GM12864 (cell line): ENCODE data around the gene DPYSL4.

Experiments
- DNase-seq: peaks from one replicate; pipeline ENCODE4 v3.0.0-alpha.2; 2011; ENCODE audit warnings: low read depth
- H3K4me3 ChIP-seq: 2 replicates; pipeline ENCODE4 v1.5.1; 2011; ENCODE audit warnings: mild to moderate bottlenecking, low read depth, low read length, control low read depth
- TF ChIP-seq, protein P1 (sequence below): IDR thresholded peaks from 2 replicates; pipeline ENCODE4 v1.5.1; 2011; ENCODE audit warnings: low read depth, mild to moderate bottlenecking, moderate library complexity, low read length, control low read depth, inconsistent platforms; ENCODE audit errors: missing control alignments

Gene DPYSL4

DNA sequence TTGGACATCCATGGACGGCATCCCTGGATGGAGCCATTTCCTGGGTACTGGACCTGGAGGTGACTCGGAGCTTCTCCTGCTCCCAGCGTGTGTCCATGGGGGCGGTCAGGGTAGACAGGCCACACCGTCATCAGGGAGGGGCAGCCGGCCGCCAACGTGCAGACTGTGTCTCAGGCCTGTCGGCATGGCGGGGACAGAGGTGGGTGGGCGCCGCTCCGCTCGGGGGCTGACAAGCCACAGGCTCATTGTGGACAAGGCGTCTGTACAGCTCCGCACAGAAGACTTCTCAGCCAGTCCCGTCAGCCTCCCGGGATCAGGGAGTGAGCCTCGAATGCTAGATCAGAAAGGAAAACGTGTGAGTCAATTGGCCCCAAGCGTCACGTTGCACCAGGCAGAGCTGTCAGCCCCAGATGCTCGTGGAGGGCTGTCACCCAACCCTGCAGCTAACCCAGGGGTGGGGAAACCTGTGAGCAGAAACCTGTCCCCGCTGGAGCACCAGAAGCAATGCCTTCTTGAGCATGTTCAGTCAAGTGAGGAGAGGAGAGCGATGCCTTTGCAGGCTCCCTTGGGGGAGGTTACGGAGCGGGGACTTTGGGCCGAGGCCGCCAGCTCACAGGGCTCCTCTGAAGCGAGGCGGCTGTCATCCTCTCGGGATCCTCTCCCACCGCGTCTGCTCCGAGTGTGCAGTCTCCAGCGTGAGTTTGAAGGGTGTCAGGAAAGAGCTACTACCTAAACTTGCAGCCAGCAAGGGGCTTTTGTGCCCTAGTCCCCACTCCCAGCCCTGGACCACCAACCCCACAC is 16.0 kb upstream of the DPYSL4 start:
- H3K4me3 ChIP-seq: no peak overlapping the region
- no peak for DNase-seq
- TF ChIP-seq, protein P1, sequence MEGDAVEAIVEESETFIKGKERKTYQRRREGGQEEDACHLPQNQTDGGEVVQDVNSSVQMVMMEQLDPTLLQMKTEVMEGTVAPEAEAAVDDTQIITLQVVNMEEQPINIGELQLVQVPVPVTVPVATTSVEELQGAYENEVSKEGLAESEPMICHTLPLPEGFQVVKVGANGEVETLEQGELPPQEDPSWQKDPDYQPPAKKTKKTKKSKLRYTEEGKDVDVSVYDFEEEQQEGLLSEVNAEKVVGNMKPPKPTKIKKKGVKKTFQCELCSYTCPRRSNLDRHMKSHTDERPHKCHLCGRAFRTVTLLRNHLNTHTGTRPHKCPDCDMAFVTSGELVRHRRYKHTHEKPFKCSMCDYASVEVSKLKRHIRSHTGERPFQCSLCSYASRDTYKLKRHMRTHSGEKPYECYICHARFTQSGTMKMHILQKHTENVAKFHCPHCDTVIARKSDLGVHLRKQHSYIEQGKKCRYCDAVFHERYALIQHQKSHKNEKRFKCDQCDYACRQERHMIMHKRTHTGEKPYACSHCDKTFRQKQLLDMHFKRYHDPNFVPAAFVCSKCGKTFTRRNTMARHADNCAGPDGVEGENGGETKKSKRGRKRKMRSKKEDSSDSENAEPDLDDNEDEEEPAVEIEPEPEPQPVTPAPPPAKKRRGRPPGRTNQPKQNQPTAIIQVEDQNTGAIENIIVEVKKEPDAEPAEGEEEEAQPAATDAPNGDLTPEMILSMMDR: no peak

DNA sequence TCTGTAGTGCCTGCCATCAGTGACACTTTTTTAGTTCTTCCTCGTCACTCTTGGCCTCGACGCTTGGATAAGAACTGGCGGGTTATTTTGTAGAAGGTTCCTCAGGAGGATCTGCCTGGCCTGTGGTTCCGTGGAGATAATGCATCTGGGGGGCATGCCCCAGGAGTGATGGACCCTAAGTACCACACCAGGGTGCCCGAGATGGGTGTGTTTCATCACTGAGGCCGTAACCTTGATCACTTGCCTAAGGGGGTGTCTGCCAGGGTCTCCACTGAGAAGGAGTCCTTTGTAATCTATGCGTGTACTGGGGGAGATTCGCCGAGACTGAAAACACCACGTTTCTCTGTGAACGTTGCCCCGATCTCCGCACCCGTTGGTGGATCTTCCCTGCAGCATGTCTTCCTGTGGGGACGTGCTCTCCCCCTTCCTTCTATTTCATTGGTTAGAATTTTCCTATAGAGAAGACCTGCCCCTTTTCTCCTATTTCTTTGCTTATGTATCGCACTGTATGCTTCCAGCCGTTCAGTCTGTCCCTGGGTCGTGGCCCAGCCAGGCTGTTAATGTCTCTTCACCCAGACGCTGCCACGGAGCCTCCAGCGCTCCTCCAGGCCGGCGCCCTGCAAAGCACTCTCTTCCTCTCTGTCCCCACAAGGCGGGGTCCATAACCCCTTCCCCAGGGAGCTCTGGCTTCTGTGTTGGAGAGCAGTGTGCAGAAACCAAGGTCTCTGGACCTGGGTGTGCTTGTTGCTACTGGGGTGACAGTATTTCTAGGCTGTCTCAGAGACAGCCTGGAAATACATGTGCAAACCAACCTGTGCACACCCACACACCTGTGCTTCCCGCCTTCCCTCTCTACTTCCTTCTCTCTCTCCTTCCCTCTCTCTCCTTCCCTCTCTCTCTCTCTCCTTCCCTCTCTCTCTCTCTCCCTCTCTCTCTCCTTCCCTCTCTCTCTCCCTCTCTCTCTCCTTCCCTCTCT is 14.4 kb upstream of the DPYSL4 start:
- TF ChIP-seq, protein P1: no peak
- H3K4me3 ChIP-seq: no peak overlapping the region
- no peak for DNase-seq

- H3K4me3 ChIP-seq: no peak overlapping the region
- DNase-seq: no peak
- TF ChIP-seq, protein P1: no peak
These were observed 13.6 kb upstream of the DPYSL4 start for GRCh38 chr10:132173185-132173584.

GRCh38 chr10:132174237-132174636 is 12.5 kb upstream of the DPYSL4 start:
- H3K4me3 ChIP-seq: no peak overlapping the region
- DNase-seq: no peak
- TF ChIP-seq, protein P1: no peak

- H3K4me3 ChIP-seq: no peak overlapping the region
- TF ChIP-seq, protein P1: no peak
- DNase-seq: no peak
These were observed 11.3 kb upstream of the DPYSL4 start for GRCh38 chr10:132175408-132175807.

- DNase-seq: no peak
- TF ChIP-seq, protein P1: no peak
- no peak overlapping the region for H3K4me3 ChIP-seq
These were observed 10.7 kb upstream of the DPYSL4 start for GRCh38 chr10:132175907-132176581.
